GM03348 (cell line): ENCODE data around the gene ARHGAP44.
A peak's percentile ranks its signal among the peaks of the same experiment; 100 is the strongest.

Source experiments
- DNase-seq: peaks from one replicate; pipeline ENCODE4 v3.0.0; 2012; ENCODE audit warnings: low spot score

ARHGAP44 gene, protein sequence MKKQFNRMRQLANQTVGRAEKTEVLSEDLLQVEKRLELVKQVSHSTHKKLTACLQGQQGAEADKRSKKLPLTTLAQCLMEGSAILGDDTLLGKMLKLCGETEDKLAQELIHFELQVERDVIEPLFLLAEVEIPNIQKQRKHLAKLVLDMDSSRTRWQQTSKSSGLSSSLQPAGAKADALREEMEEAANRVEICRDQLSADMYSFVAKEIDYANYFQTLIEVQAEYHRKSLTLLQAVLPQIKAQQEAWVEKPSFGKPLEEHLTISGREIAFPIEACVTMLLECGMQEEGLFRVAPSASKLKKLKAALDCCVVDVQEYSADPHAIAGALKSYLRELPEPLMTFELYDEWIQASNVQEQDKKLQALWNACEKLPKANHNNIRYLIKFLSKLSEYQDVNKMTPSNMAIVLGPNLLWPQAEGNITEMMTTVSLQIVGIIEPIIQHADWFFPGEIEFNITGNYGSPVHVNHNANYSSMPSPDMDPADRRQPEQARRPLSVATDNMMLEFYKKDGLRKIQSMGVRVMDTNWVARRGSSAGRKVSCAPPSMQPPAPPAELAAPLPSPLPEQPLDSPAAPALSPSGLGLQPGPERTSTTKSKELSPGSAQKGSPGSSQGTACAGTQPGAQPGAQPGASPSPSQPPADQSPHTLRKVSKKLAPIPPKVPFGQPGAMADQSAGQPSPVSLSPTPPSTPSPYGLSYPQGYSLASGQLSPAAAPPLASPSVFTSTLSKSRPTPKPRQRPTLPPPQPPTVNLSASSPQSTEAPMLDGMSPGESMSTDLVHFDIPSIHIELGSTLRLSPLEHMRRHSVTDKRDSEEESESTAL

GRCh38 chr17:12789481-12790248 is at the start of gene ARHGAP44:
Gene ARHGAP44 (plus strand): TSS chr17:12789498. CDS start chr17:12789839, 341 bp downstream.
- peak; percentile 91 for DNase-seq

GRCh38 chr17:12739500-12739899 is 49.8 kb upstream of the ARHGAP44 start:
- DNase-seq = no peak

DNA sequence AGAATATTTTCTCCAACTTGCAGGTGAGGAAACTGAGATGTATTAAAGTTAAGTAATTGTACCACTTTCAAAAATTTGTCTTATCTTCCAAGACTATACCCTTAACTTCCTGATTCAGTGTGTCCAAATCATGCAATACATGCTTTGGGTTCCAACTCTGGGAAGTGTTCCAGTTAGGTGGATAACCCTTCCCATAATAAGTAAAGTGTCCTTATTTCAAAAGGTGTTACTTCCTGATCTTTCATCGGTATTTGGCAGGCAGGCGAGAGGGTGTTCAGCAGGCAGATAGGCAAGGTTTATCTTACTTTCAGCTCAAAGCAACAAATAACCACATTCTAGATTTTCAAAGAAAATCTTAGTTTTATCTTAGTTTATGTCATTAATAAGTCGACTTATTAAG is 46.3 kb upstream of the ARHGAP44 start:
- DNase-seq = no peak

DNA sequence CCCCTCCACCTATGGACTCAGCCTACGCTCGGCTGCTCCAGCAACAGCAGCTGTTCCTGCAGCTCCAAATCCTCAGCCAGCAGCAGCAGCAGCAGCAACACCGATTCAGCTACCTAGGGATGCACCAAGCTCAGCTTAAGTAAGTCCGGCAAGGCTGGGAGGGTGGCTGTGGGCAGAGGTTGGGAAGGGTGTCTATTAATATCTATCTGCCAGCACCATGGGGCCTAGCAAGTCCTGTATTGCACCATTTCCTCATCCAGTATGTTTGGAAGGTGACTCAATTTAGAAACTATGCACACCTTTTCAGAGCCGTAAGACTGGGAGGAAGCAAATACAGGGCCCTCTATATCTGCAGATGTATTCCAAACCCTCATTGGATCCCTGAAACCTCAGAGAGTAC is 45.0 kb upstream of the ARHGAP44 start:
- peak; percentile 35 for DNase-seq

DNA sequence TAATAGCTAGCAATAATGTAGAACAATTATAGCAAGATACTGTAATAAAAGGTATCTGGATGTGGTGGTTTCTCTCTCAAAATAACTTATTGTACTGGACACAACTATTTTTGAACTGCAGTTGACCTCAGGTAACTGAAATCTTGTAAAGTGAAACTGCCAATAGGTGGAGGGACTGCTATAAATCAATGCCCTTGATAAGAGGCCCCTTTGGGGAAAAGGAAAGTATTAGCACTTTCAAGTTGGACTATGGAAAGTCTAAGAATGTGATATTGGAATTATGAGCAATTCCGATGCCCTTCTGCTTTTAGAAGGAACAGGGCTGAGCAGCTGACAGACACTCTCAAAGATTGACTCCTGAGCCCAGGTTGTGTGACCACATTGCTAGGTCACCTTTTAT is 44.5 kb upstream of the ARHGAP44 start:
- DNase-seq = no peak

DNA sequence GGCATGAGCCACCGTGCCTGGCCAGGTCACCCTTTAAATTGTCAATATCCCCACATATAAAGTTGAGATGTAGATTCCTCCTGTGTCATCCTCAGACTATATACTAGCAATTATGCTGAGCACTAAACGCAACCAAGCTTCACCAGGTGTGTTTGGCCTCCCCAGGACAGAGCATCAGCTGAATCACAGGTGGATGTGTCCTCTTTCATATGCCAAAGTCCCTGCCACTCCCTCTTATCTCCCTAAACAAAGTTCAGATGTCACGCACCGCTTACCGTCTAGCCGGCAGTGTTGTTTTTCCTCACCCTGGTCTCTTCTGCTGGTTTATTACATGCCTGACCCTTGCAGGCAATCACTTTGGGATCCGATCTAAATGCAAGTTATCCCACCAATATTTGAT is 43.8 kb upstream of the ARHGAP44 start:
- no peak for DNase-seq

DNA sequence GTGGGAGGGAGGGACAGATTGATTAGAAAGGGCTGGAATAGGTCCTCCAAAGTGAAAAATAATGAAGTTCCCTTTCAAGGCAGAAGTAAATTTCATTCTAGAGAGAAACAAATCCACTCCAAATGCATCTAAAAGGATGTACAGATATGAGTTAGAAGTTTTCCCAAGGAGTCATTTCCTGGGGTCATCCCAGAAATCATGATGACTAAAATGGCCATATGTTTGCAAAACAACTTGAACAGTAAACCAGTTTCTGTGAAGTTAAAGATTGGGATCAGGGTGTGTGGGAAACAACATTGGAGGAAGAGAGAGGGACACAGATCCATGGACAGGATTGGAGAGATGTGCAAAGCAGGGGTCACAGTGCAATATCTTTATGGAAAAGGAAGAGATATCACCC is 32.5 kb upstream of the ARHGAP44 start:
- peak; percentile 17 for DNase-seq

DNA sequence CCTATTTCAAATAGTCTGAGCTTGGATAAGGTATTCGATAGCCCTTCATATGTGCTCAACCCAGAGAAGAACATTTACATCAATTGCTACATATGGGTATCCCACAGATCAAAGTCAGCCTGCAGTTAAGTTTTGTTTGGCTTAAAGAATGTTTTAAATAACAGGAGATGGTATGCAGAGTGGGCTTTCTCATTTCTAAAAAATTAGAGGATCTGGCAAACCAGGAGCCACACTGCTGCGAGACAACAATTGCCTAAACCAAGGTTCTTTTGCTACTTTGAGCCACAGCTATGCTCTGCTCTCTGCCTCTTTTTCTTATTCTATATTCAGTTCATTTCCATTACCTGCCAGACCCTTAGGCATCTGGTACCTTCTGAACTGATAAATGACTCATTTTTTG is 30.2 kb upstream of the ARHGAP44 start:
- no peak for DNase-seq

- DNase-seq = peak; percentile 68
Measured at GRCh38 chr17:12765548-12765947, 23.8 kb upstream of the ARHGAP44 start.

GRCh38 chr17:12768255-12768654 is 21.0 kb upstream of the ARHGAP44 start:
- no peak for DNase-seq

DNA sequence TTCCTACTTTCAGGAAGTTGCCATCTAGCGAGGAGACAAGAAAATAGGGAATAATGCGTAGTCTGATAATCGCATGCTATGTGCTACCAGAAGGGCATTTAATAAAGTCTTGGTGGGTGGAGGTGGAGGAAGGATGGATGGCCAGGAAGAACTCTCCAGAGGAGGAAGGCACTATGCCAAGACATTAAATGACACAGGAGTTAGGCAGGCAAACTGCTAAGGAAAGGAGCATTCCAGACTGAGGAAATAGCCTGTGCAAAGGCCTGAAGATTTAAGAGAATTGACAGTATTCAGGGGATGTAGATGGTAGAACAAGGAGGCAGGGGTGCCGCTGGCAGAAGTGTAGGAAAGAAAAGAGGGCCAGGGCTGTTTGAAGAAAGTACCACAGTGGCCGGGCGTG is 19.3 kb upstream of the ARHGAP44 start:
- DNase-seq = no peak

GRCh38 chr17:12773153-12773552 is 16.1 kb upstream of the ARHGAP44 start:
- DNase-seq = no peak

GRCh38 chr17:12789075-12789480 is 220 bp upstream of the ARHGAP44 start:
- DNase-seq = no peak

- DNase-seq = no peak
Measured at GRCh38 chr17:12790249-12791106, 1.2 kb downstream of the ARHGAP44 start.

DNA sequence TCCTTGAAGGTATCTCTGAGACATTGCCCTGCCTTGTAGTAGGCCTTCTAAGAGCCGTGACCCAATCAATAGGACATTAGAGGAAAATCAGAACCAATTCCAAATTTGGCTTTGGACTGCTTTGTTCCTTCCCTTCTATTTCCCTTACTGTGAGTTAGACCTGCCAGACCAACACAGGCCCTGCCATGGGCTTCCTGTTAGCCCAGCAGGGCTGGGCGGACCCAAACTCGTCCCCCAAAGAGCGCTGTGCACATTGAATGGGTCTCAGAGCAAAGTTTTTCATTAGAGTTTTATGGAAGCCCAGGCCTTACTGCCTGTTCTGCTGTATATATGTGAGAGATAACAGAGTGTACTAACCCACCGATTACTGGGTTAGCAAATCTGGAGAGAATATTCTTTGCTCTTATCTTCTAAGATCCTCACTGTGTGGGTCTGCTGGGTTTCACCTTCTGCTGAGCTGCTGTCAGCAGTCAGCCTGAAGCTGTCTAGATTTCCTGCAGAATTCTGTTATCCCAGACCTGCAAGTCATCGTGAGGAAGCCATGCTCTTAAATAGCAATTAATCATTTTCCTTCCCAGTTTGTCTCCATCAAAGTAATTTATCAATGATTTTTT is 5.7 kb downstream of the ARHGAP44 start:
- DNase-seq = no peak

DNA sequence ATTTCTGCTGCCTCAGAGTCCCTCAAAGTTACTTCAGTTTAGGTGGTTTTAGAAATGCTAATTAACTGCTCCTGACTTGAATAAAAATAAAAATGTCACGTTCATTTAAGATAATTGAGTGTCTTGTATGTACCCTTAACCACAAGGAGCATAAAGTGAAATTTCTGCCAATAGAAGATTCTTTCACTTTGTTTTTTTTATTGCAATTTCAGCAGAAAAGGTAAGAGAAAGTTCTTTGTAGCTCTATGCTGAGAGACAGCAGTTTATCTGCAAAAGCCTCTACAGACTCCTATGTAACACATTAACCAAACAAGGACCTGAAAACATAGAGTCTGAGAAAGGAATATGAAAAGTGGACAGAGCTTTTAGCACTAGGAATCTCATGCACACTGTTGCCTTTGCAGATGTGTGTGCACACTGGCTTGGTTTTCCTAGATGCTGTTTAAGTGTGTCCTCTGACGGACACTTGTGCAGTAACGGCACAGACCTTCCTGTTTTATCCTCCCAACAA is 11.6 kb downstream of the ARHGAP44 start:
- no peak for DNase-seq

DNA sequence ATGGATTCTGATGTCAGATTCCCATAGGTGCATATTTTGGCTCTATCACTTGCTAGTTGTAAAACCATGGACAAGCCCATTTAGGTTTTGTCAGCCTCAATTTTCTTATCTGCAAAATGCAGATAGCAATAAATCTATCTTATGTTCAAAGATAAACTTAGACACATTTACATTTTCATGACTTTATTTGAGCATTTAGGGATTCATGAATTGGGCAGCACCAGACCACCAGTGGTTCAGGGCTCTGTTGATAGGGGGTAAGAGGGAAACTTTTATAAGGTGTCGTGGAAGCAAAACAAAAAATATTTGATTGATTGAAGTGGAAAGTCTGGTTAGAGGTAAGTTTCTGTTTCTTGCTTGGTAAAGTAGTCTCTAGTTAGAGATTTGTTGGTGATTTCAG is 17.3 kb downstream of the ARHGAP44 start:
- no peak for DNase-seq

GRCh38 chr17:12808723-12809122 is 19.4 kb downstream of the ARHGAP44 start:
- DNase-seq = no peak

- DNase-seq = no peak
Measured at GRCh38 chr17:12812877-12813276, 23.6 kb downstream of the ARHGAP44 start.

- no peak for DNase-seq
Measured at GRCh38 chr17:12813664-12814063, 24.4 kb downstream of the ARHGAP44 start.

- no peak for DNase-seq
Measured at GRCh38 chr17:12814718-12815117, 25.4 kb downstream of the ARHGAP44 start.
